B cell (primary cell): Measurements from ENCODE around the gene XCL2.

Source experiments
- EZH2 ChIP-seq: IDR thresholded peaks from 2 replicates; pipeline ENCODE4 v1.6.1; 2012; ENCODE audit warnings: borderline replicate concordance, low read depth, mild to moderate bottlenecking, moderate library complexity, low read length; ENCODE audit not compliant: insufficient read depth, poor library complexity, severe bottlenecking
- TF ChIP-seq, protein P1 (sequence below): fragments of 200-600 bp; IDR thresholded peaks from one replicate; pipeline ENCODE4 v1.8.0; 2022; ENCODE audit warnings: antibody characterized with exemption, mild to moderate bottlenecking

DNA sequence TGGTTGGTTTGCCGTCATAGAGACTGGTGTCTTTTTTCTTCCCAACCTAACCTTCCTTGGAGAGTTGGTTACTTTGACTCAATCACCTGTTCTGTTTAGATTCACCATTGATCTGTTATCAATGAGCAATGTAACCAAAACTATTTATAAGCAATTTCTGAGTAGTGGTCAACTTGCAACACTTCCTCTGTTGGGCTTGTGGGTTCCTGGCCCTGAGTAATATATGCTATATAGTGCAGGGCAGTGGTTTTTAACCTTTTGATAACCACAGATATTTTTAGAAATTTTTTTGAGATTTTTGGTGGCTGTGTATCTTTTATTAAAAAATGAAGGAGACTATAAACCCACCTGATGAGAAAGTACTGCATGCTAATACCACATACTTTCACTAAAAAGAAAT is 23.2 kb upstream of the XCL2 start:
- TF ChIP-seq, protein P1, sequence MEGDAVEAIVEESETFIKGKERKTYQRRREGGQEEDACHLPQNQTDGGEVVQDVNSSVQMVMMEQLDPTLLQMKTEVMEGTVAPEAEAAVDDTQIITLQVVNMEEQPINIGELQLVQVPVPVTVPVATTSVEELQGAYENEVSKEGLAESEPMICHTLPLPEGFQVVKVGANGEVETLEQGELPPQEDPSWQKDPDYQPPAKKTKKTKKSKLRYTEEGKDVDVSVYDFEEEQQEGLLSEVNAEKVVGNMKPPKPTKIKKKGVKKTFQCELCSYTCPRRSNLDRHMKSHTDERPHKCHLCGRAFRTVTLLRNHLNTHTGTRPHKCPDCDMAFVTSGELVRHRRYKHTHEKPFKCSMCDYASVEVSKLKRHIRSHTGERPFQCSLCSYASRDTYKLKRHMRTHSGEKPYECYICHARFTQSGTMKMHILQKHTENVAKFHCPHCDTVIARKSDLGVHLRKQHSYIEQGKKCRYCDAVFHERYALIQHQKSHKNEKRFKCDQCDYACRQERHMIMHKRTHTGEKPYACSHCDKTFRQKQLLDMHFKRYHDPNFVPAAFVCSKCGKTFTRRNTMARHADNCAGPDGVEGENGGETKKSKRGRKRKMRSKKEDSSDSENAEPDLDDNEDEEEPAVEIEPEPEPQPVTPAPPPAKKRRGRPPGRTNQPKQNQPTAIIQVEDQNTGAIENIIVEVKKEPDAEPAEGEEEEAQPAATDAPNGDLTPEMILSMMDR = no peak
- no peak for TF ChIP-seq EZH2
